GM21381 (cell line): ENCODE measurements around the gene PTPRN2.
"Not testable (repeated sequence)": the region's sequence is repeated elsewhere in the genome, so short reads cannot be mapped to it uniquely, and the experiment has no call there.

Experiments used
- ATAC-seq: cut with Tn5 transposase; IDR thresholded peaks from one replicate; pipeline ENCODE4 v1.9.1; 2021; ENCODE audit warnings: mild to moderate bottlenecking, moderate library complexity; ENCODE audit not compliant: unreplicated experiment

PTPRN2 gene

DNA sequence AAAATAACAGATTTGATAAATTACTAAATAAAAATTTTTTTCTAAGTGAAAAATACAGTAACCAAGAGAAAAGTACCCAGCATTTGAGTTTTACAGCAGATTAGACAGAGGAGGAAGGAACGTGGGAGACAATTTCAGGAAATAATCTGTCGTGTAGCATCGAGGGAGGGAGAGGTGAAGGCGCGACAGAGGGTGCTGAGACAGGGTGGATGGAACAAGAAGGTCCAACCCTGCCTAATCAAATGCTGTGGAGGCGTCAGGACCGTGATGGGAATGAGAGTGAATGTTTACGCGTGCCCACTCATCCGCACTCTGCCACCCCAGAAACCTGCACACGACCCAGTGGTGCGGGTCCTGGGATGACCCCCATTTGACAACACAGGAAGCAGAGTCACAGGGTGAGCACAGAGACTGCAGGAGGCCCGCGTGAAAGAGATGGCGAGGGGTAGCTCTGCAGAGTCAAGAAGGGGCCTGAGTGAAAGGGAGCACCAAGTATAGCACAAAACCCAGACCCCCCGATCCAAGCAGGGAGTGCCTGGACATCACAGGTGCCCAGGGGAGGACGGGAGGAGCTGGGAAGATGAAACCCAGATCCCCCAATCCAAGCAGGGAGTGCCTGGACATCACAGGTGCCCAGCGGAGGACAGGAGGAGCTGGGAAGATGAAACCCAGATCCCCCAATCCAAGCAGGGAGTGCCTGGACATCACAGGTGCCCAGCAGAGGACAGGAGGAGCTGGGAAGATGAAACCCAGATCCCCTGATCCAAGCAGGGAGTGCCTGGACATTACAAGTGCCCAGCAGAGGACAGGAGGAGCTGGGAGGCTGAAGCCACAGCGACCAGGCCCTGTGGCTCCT lies 691.9 kb downstream of the PTPRN2 start:
- ATAC-seq = no peak

DNA sequence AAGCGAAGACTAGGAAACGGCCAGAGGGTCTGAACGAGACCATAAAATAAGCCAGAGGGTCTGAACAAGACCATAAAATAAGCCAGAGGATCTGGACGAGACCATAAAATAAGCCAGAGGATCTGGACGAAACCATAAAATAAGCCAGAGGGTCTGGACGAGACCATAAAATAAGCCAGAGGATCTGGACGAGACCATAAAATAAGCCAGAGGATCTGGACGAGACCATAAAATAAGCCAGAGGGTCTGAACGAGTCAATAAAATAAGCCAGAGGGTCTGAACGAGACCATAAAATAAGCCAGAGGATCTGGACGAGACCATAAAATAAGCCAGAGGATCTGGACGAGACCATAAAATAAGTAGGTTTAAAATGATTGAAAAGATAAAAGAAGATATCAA lies 692.5 kb downstream of the PTPRN2 start:
- not testable (repeated sequence) for ATAC-seq

DNA sequence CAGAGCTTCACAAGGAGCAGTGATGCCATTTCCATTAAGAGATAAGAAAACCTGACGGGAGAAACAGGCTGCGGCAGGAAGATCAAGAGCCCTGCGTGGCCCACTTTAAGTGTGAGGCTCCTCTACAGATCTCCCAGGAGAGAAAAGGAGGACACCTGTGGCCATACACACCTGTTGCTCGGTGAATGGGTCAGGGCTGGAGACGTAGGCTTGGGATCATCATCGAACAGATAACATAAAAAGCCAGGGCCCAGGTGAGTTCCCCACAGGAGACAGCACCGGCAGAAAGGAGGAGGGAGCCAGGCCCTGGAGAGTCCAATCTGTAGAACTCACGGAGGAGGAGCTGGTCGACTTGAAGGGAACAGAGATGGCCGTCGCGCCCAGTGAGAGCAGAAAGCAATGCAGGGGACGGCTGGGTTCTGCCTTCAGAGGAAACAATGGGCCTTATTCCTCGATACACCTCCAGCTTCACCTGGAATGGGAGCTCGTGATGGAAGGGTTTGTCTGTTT lies 694.0 kb downstream of the PTPRN2 start:
- no peak for ATAC-seq

DNA sequence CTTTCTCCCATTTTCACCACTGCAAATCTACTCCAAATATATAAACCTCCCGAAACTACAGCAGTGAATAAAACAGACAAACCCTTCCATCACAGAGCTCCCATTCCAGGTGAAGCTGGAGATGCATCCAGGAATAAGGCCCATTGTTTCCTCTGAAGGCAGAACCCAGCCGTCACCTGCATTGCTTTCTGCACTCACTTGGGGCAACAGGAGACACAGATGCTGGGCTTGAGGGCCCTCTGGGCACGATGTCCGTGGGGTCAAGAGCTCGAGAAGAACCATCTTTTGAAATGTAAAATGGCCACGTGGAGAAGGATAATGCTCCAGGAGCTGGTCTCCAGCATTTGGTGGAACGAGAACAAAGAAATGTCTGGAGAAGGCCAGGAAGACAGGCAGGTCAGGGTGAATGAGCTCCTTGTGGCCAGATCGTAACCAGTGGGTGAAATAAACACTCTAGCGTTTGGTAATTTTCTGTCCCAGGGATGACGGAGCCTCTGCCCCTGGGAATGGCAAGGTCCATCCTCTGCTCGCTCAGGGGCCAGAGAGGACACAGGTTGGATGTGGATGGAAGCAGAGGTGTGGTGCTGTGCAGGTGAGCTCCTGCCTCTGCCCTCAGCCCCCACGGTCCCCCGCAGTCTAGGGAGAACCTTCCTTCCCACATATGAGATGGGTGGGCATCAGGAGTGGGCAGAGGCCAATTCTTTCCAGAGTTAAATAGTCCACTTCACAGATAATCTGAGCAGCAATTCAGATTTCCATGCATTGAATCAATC lies 694.7 kb downstream of the PTPRN2 start:
- no peak for ATAC-seq

DNA sequence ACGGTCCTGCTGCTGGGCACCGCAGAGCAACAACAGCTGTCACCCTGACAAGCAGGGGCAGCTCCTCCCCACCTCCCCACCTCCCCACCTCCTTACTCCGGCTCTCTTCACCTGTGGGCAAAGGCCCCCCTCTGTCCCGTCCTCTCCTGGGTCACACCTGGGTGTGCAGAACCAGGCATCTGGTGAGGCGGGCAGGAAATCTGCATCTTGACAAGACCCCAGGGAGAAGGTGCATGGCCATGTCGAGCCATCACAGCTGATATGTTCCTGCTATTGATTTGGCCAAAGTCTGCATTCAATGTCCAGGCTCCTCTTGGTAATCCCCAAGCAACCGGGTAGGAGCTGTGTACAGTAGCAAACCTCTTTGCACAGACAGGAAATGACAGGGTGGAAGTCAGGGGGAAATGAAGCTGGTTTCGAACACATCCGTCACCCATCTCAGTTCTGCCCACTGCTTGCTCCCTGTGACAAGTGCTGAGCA lies 696.7 kb downstream of the PTPRN2 start:
- ATAC-seq = no peak

- ATAC-seq = no peak
These were observed 698.1 kb downstream of the PTPRN2 start for GRCh38 chr7:157889480-157889879.

DNA sequence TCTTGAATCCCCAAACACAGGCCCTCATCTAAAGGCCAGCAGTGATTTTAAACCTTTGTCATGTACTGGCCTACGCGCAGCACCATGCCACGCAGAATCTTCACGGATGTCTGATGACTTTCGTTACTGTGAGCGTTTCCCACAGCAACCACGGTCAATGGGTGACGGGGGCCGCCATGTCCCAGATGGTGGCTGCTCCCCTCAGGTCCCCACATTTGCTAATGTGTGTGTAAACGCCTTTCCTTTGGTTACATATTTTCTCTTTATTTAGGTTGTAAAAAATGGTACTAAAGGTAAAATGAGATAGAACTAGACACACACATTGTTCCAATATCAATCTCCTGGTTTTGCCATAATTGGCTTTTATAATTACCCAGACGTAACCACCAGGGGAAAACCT lies 699.0 kb downstream of the PTPRN2 start:
- ATAC-seq = no peak

DNA sequence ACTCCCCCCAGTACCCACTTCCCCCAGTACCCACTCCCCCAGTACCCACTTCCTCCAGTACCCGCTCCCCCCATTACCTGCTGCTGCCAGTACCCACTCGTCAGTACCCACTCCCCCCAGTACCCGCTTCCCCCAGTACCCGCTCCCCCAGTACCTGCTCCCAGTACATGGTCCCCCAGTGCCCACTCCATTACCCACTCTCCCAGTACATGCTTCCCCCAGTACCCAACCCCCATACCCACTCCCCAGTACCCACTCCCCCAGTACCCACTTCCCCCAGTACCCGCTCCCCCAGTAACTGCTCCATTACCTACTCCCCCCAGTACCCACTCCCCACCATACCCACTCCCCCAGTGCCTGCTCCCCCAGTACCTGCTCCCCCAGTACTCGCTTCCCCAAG lies 700.2 kb downstream of the PTPRN2 start:
- ATAC-seq = no peak

GRCh38 chr7:157886711-157887110 lies 700.9 kb downstream of the PTPRN2 start:
- ATAC-seq = no peak

- ATAC-seq = no peak
These were observed 701.4 kb downstream of the PTPRN2 start for GRCh38 chr7:157886266-157886665.

GRCh38 chr7:157885140-157885539 lies 702.5 kb downstream of the PTPRN2 start:
- no peak for ATAC-seq

DNA sequence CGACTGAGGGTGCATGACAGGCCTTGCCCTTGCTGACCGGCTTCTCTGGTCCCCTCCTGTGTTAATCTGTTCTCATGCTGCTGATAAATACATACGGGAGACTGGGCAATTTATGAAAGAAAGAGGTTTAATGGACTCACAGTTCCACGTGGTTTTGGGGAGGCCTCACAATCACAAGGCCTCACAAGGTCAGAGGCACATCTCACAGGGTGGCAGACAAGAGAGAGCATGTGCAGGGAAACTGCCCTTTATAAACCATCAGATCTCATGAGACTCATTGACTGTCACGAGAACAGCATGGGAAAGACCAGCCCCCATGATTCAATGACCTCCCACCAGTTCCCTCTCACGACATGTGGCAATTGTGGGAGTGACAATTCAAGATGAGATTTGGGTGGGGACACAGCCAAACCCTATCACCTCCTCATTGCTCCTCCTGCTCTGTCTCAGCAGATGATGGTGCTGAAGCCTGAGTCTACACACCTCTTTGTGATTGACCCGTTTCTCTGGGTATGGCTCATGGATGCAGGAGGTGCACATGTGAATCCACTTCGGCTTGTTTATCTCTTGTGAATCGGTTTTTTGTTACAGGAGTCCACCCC lies 703.1 kb downstream of the PTPRN2 start:
- no peak for ATAC-seq

- ATAC-seq = no peak
These were observed 706.4 kb downstream of the PTPRN2 start for GRCh38 chr7:157881048-157881771.

DNA sequence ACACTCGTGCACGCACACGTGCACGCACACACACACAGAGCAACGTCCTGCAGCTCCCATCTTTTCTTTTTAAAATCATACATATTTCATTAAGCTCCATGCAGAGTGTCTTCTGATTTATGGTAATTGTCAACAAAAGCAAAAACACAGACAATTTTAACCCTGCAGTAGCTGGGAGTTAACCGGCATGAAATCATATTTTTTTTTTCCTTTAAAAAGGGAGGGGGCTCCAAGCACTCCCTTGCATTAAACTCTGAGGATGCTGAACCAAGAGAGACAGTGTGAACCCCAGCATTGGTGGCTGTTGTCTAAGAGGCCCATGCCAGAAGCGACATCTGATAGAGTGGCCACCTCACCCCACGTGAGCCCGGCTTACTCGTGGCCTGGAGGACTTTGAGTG lies 708.2 kb downstream of the PTPRN2 start:
- ATAC-seq = no peak

DNA sequence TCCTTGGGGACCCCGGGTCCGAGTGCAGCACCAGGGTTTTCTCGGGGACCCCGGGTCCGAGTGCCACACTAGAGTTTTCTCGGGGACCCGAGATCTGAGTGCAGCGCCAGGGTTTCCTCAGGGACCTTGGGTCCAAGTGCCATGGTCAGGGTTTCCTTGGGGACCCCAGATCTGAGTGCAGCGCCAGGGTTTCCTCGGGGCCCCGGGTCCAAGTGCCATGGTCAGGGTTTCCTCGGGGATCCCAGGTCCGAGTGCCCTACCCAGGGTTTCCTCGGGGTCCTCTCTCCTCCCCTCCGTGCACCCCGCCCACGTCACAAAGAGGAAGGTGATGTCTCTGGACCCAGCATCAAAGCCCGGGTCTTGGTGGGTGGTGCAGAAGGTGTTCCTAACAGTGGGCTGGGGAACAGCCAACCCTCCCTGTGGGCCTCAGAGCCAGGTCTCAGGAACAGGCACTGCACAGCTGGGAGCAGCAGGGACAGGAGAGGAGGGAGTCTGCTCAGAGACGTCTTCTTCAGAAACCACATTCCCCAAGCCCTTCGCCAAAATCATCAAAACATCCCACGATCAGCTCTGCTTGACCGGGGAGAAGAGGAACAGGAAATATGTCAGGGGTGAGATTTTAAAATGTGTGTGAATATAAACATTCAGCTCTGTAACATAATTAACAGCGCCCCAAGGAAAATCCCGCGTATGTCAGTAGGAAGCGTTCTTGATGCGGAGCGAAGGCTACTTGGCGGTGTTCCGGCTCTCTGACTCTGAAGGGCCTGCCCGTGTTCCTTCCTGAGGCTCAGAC lies 710.1 kb downstream of the PTPRN2 start:
- no peak for ATAC-seq

DNA sequence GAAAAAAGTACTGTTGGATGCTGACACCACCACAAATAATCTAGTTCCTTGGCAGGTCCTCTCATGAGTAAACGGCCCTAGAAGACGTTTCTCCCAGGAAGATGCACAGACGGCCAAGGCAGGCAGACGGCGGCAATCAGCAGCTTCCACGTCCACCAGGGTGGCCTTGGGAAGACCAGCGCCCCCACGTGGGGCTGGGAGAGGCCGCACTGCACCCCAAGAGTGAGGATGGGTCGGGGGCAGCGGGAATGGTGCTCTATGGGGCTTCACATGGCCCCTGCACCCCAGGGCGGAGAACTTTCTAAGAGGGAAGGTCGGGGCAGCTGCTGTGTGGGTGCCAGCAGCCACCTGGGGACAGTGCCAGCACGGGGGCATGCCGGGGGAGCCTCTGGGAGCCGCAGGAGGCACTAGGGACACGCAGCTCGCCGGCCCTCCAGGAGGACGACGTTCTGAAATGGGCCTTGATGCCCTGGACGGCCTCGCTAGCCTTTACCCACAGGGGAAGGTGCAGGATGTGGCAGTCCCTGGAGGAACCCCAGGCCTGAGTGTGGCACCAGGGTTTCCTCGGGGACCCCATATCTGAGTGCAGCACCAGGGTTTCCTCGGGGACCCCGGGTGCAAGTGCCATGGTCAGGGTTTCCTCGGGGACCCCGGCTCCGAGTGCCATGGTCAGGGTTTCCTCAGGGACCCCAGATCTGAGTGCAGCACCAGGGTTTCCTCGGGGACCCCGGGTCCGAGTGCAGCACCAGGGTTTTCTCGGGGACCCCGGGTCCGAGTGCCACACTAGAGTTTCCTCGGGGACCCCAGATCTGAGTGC lies 710.9 kb downstream of the PTPRN2 start:
- ATAC-seq = no peak

GRCh38 chr7:157875230-157876179 lies 712.1 kb downstream of the PTPRN2 start:
- ATAC-seq = no peak

- no peak for ATAC-seq
These were observed 712.8 kb downstream of the PTPRN2 start for GRCh38 chr7:157874870-157875229.
